NCI-H187 (cell line): Measurements from ENCODE around the gene PRKCB.

Experiments used
- DNase-seq, 2 experiments: peaks; one replicate each; lab custom pipeline; 2025; lab: John Stamatoyannopoulos, UW

Gene PRKCB

DNA sequence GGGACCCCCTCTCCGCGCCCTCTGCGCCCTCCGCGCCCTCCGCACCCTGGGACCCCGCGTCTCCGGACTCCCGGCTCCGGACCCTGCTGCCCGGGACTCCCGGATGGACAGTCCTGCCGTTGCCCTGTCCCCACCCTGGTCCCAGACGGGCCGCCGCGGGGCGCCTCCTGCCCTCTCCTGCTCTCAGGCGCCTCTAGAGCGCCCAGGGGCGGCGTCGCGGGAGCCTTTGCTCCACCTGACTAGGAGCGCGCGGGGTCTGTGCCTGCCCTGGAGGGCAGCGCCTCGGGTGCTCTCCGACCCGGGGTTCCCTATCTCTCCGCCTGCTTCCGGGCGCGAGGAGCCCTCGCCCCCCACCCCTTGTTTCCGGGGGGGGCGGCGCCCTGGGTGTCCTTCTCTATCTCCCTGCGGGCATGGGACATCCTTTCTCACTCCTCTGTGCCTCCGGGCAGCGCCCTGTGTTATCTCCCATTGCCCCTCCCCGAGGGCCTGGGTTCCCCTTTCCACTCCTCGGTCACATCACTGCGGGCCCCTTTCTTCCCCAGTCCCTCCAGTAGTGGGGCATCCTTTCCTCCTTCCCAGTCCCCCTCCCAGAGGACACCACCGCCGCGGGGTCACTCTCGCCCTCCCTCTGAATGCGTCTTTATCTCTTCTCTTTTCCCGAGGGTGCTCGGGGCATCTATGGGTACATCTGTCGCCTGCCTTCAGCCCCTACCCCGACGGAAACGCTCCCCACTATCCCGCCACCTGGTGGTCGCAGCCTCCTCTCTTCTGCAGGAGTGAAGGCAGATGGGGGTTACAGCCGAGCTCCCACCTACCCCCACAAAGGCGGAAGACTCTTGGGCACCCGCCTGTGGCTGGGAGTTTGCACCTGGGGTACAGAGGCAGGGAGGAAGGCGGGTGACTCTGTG lies 875 bp downstream of the PRKCB start:
- DNase-seq = no peak

DNA sequence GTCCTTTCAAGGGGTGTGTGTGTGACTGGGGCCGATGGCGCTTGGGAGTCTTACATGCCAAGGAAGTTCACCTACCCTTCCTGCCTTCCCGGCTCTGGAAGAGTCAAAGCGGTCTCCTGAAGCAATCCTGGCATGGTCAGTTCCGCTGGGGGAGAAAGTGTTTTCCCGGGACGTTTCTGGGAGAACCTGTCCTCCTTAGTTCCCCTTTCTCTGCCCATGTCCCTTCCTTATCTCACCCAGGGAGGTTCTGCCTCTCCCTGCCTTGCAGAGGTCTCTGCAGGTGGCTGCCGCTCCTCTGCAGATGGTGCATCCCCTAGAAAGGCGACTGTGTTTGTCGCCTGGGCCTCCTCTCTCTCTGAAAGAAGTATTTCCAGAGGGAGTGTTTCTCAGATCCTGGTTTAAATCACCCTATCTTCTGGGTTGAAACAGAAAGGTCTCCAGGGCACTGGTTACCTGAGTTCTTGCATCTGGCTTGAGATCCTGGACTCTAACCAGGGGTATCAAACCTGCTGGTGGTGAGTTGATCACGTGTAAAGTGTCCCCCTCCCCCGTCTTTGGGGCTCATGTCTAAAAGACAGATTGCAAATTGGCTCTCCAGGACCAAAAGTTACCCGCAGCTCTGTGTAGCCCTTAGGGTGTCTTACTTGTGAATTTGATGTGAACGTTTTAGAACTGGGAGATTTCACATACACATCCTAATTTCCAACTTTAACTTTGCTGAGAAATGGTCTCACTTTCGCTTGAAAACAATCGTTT lies 1.9 kb downstream of the PRKCB start:
- no peak for DNase-seq

DNA sequence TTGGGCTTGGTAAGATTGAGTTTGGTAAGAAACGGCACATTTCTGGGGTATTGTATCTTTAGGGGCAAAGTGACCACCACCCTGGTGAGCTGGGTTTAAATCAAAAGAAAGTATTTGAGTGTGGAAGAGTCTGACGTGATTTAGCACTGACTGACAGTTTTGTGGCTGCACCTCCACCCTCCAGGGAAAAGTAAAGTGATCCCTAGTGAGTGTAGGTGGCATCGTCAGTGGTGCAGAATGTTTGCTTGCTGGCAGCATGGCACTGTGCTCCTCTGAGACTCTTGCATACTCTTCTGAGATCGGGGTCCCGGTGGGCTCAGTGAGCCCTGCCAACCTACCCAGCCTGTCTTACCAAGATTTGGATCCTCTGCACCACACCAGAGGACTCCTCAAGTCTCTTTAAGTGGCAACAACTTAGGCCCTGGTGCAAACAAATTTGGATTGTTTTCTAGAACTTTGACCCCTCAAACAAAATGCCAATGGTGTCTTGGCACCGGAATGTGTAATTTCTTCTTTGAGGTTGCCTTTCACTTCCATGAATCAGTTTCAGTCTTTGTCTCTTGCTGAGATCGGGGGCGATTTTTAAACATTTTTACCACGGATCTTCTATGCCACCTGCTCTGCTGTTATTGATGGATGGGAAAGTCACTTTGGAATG lies 2.8 kb downstream of the PRKCB start:
- no peak for DNase-seq

DNA sequence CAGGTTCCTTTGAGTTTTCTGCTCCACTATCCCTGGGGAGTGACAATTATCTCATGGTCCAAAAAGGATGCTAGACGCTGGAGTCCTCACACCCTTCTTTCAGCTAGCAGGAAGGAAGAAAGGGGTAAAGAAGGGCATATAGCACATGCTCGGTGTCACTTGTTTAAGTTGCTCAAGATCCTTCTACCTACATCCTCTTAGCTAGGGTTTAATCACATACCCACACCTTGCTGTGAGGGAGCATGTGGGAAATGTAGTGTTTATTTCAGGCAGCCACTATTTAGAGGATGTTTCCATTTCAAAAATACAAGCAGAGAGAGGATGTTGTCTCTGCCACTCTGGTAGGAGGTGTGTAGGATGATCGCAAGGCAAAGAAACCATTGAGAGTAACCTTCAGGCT lies 4.5 kb downstream of the PRKCB start:
- no peak for DNase-seq

DNA sequence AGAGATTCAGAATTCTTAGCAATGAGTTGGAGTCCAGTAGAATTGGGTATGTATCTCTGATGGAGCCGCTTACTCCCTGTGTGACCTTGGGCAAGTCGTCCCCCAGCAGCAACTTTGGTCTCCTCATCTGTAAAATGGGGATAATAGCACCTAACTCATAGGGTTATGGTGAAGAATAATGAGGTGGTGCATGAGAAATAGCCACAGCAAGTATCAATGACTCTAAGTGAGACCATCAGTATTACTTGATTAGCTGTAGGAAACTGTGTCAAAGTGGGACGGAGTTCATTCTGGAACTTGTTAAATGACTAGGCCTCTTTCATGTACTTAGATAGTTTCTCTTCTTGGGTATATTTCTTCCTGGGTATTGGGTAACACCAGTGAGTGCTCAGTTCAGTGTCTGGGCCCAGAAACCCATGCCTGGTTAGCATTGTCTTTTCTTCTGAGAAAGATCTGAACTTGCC lies 6.4 kb downstream of the PRKCB start:
- DNase-seq = no peak

DNA sequence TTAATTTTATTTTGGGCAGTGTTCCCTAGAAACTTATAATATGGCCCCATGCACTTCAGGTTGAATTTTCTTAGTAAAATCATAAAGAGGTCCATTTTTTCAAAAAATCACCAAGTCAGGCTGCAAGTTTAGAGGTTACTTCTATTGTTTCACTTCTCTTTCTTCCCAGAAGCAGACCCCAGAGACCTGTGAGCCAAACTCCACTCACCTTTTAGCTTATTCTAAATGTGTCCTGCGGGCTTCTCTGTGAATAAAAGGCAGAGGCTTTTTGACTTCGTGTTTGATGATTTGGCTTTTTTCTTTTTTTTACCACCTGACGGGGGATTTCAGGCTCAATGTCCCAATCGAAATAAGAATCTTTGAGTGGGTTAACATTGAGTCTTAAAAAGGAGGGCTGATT lies 7.4 kb downstream of the PRKCB start:
- no peak for DNase-seq

DNA sequence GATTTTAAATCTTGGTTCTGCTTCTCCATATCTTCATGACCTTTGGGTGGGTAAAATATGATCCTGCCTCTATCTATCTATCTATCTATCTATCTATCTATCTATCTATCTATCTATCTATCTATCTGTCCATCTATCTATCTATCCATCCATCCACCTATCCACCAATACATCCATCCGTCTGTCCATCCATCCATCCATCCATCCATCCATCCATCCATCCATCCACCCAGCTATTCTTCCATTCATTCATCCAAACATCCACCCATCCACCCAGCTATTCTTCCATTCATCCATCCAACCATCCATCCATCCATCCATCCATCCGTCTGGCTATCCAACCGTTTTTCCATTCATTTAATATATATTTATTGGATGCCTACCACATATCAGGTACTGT lies 11.5 kb downstream of the PRKCB start:
- no peak for DNase-seq

DNA sequence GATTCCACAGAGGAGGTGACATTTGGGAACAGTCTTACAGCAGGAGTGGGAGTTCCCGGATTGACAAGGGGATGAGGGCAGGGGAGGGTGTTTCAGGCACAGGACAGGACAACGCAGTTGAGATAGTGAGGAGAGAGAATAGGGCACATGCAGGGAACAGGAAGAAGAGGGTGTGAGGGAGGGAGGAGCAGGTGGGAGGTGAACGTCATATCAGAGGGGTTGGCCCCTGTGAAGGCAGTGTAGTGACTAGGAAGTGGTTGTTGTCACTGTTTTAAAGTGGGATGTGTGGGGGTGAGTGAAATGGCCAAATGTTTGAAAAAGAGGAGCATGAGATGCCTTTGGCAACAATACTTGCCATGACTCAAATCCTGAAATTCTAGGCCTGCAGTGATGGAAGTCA lies 12.2 kb downstream of the PRKCB start:
- DNase-seq = no peak

DNA sequence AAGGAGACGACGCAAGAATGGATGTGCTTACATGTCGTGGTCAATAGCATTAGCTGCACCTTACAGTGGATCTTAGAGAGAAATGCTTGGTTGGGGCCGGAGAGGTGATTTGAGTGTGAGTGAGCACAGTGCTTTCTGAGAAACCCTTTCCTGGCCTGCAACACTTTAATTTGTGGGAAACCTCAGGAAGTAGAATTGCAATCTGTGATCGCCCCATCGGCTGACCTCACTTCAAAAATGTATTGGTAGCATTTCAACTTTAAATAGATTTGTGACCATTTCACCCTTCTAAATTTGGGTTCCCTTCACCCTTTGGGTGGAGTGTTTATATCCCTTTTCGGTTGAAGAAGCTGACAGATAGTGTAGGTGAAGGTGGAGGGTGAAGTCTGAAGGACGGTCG lies 13.2 kb downstream of the PRKCB start:
- no peak for DNase-seq

DNA sequence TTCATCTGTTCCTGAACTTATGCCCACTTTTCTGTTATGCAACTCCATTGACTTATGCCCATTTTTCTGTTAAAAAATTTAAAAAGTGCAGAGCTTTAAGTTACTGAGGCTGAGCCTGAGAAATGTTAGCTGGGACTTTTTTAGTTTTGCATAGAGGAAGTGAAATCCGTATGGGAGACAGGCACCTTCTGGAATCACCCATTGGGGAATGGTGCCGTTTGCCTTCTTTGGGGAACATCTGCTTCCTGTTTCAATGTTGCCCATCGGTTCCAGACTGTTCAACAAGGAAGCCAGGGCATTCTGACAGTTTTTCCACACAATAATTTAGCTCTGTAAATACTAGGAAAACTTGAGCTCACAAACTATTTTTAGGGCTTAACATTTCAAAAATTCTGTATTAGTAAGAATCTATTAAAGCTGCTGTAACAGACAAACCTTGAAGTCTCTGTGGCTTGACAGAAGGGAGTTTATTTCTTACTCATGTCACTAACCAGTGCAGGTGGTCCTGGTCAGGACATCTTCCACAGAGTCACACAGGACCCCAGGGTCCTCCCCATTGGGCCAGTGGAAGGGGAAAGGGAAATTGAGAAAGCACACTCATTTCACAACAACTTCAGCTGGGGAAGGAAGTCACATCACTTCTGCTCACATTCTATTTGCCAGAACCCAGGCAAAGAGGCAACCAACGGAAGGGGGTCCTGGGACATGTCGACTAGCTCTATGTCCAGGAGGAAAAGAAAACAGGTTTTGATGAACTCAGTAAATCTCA lies 17.2 kb downstream of the PRKCB start:
- DNase-seq = no peak

DNA sequence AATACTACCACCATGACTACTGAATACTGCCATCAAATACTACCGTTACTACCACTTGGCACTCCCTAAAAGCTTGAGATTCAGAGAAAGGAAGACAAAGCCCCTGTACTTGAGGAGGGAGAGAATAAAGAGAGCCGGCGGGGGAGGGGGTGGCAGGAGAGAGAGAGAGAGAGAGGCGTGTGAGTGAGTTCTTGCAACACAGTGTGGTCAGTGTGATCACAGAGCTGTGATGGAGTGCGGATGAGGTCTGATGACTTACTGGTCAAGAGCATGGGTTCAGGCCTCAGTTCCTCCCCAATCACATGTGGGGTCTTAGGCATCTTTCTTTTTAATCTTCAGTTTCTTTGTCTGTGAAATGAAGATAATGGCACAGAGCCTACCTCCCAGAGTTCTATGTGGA lies 19.2 kb downstream of the PRKCB start:
- no peak for DNase-seq

DNA sequence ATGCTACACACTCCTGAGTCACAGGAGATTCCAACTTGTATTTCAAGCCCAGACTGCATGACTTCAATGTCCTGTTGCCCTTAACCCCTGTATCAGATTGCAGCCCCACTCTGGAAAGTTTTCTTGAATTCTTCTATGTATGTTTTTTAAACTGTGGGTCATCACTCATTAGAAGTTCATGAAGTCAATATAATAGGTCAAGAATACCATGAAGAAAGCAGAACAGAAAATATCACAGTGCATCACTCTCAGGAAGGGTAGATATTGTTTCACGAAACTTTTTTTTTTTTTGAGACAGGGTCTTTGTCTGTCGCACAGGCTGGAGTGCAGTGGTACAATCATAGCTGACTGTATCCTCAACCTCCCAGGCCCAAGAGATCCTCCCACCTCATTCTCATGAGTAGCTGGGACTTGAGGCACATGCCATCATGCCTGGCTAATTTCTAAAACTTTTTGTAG lies 20.5 kb downstream of the PRKCB start:
- no peak for DNase-seq

DNA sequence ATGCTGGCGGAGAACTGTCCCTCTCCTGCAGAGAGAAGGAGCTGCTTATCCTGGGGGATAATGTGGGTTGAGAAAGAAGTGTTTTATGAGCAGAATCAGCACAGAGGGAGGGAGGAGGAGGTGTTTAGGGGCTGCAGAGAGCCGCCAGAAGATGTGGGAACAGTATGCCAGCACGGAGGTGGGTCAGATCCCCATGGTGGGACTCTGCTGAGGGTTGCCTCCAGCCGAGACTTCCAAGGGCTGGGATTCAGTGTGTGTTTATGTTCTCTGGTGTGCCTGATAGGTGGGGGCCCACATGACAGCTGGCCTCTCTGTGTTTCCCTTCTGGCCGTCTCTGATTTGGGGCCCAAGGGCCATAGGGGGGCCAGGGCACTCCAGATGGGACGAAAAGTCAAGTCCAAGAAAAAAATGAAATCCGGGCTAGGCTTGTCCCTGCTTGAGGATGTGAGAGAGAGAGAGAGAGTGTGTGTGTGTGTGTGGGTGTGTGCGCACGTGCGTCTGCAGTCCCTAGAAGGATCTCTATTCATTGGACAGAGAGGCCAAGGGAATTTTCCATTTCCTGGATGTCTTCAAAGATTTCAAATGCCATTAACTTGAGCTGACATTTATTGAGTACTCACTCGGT lies 21.6 kb downstream of the PRKCB start:
- DNase-seq = no peak

DNA sequence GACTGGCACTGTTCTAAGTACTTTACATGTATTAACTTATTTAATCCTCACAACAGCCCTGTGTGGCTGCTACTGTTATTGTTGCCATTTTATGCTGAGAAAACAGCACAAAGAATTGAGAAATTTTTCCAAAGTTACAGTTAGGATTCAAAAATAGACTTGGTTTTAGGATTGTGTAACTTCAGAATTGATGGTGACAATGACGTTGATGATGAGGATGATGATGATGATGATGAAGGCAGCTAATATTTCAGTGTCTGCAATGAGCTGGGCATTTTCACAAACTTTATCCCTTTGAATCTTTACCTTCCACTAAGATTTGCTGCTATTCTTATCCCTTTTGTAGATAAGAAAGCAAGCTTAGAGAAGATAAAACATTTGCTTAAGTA lies 22.1 kb downstream of the PRKCB start:
- no peak for DNase-seq

DNA sequence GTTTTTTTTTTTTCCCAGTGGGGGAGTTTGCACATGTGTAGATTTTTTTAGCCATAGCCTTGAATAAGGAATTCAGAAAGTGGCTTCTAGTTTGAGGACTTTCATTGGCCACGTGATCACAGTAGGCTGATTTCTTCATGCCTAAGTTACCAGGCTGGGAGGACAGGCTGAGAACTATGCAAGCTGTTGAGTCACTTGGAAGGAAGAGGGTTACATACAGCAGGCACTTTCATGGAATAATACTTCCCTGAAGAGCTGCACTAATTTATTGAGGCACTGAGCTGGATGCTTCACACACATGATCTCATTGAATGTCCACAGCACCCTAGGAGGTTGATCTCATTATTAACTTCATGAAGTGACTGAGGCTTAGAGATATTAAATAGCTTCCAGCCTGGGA lies 22.8 kb downstream of the PRKCB start:
- DNase-seq = no peak

DNA sequence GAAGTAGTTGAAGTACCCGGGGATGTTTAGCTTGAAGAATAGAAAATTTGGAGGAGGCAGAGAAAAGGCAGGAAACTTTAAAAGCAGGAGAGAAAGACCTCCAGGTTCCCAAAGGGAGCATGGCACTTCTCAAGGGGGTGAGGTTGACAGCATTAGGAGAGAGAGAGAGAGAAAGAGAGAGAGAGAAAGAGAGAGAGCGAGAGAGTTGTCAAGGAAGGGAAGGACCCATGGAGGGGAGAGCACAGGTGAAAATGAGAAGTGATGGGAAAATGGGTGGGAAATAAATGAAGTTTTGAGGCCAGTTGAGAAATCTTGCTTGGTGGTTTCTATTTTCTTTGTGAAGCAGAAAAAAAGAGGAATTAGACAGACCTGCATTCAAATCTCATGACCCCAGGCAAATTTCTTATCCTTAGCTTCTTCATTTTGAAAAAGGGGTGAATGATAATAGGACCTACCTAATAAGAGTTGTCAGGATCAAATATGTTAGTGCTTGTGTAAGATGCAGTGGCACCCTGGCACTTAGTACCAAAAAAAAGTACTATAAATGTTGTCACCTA lies 24.0 kb downstream of the PRKCB start:
- DNase-seq = no peak

DNA sequence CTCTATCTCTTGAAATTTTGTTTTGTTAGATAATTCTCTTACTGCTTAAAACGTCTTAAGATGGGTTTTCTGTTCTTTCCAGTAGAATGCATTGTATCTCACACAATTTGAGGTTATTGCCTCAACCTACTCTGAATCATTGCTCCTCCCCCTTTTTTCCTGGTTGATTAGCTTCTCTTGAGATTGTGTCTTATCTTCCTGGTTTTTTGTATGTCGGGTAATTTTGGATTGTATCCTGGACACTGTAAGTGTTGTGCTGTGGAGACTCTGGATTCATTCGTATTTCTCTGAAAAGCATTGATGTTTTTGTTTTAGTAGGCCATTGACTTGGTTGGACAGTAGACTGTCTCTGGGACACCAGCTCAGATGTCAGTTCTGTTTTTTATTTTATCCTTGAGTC lies 26.1 kb downstream of the PRKCB start:
- DNase-seq = no peak

DNA sequence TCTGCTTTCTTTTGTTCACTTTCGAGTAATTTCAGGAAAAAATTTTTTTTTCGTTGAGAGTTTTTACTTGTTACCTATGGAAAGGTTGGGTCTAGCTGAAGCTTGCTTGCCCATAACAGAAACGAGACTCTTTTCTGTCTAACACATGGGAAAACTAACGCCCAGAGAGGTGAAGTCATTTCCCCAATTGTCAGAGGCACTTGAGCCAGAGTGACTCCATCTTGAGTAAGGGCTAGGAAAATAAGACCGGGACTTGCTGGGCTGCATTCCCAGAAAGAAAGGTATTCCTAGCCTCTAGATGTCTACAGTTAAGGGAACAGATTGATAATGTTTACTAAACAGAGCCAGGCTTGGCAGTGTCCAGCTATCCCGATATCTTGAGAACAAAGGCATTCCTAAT lies 26.8 kb downstream of the PRKCB start:
- no peak for DNase-seq

DNA sequence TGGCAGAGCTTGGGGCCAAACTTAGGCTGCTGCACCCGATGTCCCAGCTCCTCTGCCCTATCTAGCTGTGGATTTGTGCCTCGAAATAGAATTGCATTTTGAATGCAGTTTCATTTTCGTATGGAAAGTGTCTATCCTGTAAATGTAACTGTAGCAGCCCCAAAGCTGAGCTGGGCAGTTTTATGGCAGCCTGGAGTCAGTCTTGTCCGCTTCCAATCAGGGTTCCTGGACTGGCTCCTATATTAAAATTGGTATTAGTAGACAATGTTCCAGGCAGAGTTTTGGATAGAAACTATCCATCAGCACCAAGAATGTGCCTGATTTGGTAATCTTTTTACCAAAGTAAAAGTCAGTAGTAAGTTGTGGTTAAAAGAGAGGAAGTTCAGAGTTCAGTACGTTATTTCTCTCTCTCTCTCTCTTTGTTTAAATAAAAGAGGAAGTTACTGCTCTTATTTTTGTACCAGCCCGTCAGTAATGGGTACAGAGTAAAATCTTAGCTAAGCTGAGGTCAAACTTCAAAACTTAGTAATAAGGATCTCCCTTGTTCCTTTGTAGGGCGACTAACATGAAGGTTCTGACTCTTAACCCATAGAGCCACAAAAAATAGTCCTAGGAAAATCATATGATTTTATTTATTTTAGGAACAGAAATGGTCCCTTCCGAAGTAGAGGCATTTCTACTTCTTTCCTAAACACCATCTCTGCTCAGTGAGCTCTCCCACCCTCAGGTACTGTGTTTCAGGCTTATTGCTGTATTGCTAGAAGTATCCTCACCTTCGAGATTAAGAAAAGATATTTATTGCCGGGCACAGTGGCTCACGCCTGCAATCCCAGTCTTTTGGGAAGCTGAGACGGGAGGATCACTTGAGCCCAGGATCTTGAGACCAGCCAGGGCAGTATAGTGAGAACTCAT lies 28.0 kb downstream of the PRKCB start:
- no peak for DNase-seq

DNA sequence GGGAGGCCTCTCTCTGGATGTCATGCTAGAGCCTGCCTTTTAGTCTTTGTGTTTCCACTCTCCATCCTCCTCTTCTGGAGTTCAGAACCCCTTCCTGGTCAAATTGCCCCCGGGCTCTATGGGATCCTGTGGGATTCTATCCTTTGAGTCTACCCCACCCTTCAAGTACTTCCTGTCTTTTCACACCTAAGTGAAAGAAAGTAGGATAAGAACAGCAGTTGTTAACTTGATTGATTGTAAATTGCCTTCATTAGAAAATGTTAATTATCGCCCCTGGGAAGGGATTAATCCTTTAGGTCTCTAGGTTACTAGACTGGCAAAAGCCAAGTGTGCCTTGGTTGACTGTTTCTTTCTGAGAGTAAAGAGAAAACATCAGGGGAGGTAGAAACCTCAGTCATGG lies 30.1 kb downstream of the PRKCB start:
- no peak for DNase-seq
